GM21360 (cell line): Measurements from ENCODE around the gene LCAT.
A peak's percentile ranks its signal among the peaks of the same experiment; 100 is the strongest.
"Not testable (repeated sequence)": the region's sequence is repeated elsewhere in the genome, so short reads cannot be mapped to it uniquely, and the experiment has no call there.

Experiments used
- ATAC-seq: cut with Tn5 transposase; IDR thresholded peaks from one replicate; pipeline ENCODE4 v1.9.1; 2021; ENCODE audit warnings: mild to moderate bottlenecking, moderate library complexity; ENCODE audit not compliant: unreplicated experiment

The LCAT gene

DNA sequence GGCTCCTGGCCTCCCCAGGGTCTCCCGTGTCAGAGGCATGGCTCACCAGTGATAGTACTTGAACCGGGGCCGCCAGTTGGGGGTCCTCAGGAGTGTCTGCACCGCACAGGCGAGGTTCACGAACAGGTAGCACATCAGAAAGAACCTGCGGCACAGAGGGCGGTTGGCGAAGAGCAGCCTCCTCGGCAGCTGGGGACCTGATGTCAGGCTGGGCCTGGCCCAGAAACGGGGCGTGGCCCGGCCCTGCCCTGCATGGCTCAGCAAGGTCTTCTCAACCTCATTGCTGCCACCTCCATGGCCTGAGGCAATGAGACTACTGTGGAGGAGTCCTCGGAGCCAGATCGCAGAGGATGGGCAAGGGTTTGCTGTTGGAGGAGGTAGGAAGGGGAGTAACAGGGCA lies 4.1 kb upstream of the LCAT start:
- no peak for ATAC-seq

DNA sequence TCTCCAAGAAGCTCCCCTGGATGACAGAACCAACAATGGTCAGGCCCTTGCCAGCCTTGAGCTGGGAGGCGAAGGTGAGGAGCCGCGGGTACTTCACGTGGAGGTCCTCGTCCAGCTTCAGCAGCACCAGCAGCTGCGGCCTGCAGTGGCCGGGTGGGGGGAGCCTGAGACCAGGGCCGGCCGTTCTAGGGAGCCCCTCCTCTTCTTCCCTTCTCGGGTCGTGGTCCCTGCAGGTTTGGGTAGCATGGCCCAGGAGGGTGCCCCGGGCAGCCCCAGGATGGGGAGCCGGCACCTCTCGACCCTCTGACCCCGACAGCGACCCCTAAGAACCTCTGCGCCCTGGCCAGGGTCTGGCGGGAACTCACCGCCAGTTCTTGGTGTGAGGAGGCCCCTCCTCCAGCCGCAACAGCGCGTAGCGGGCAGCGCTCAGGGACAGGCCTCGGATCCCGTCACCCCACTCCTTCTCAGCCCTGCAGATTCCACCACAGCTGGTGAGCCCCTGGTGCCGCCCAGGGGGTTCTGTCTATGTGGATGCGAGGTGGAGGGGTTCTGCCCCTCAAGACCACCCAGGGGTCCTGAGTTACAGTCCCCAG lies 3.1 kb upstream of the LCAT start:
- ATAC-seq, result no peak

DNA sequence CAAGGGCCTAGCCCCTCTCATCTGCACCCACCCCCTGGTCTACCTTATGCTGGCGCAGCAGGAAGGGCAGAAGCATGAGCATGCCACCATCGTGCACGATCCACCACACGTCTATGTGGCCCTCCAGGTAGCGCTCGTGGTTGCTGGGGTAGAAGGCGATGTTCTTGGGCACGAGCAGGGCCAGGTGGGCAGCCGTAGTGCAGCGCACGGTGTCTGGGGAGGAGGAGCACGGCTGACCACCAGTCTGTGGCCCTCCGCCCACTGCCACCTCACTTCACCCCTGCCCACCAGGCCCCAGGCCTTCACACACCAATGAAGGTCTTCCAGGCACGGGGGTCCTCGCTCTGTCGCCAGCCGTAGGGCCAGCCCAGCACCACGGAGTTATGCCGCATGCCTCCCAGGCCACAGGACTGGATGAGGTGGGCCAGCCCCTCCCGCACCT lies 2.2 kb upstream of the LCAT start:
- no peak for ATAC-seq

DNA sequence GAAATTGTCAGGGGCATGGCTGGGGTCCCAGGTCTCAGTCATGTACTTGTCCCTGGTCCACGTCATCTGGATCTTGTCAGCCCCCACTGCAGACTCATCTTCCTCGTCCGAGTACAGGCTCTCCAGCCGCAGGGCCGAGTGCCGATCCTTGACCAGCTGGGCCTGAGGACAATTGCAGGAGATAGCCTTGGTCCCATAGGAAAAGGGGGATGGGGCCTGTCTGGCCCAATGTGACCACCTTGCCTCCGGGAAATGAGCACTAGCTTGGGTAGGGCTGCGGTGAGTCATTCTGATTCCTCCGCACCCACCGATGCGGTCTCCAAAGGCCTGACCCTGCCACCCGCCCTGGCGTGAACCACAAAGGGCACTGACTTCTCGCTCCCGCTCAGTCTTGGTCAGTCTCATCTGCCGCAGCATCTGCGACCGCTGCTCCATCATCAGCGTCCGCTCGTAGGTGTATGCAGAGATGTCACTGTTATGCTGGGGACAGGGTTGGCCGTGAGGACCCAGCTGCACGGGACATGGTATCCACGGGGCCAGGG lies 1.5 kb upstream of the LCAT start:
- ATAC-seq, result no peak

DNA sequence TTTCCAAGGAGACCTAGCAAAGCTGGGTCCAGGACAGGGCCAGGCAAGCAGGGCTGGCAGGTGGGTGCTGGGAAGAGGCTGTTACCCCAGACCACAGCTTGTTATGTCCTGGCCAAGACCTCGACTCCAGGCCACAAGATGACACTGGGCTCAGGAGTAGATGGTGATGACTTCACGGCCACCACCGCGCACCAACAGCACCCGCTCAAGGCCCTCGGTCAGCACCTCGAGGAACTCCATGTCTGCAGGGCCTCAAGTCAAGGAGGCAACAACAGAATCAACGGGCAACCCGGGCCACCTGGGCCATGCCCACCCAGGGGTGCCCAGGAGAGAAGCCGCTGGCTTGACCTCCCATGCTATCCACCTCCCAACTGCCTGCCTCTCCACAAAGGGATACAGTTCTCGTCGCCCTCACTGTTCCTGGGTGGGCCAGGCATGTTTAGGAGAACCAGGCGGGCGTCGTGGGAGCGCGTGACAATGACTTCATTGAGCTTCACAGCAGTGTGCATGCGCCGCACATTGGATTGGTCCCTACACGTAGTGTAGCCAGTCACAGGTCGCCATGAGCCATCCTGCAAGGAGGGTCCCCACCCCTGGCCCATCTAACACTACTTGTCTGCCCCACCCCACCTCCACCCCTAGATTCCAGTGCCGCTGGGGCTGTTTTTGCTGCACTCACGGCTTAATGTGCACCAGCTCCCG lies 921 bp upstream of the LCAT start:
- ATAC-seq, result no peak

DNA sequence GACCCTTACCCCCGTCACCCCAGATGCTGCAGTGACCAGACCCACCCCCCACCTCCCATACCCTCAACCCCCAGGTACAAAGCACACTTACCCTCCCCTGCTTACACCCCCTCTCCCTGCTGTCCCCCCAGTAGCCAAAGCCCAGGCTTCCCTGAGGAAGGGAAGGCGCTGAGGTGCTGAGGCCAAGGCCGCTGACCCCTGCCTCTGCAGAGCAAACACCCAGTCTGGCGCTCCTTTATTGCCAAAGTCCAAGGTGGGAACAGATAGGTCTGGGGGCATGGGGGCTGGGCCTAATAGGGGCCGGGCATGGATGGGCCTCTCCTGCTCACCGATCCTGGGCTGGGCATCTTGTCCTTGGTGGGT lies 683 bp downstream of the LCAT start:
- ATAC-seq, result no peak

DNA sequence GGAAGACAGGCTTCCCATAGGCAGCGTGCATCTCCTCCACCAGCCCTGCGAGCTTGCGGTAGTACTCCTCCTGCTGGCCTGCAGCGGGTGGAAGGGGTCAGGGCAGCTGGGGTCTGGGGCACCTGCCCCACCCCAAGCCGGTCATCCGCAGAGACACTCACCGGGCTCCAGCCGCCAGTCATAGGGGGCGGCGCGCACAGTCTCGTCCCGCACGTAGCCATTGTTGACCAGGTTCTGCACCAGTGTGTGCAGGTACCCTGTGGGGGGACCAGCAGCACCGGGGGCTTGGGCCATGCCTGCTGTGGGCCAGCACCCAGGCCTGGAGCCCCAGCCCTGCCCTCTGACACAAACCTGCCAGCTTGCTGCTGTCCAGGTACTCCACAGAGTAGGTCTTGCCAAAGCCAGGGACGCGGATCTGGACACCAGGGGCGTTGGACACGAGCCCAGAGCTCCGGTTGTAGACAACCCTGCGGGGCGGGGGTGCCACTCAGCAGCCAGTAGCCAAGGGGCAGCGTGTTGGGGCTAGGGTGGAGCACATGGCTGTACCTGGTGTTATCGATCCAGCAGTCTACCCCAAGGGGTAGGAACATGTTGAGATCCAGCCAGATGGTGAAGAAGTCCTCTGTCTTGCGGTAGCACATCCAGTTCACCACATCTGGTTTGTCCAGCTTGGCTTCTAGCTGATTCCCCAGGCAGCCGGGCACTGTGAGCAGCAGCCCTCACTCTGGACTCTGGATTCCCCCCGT lies 1.2 kb downstream of the LCAT start:
- no peak for ATAC-seq

DNA sequence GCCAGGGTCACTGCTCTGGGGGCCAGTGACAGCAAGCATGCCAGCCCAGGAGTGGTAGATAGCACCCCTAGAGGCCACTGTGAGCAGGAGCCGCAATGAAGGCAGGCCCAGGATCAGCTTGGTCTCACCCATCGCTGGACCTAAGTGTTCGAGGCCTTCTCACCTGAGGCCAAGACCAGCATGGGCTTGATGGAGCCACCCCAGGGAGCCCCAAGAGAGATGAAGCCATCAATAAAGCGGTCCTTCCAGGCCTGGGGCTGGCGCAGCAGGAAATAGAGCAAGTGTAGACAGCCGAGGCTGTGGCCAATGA lies 1.8 kb downstream of the LCAT start:
- ATAC-seq, result no peak

DNA sequence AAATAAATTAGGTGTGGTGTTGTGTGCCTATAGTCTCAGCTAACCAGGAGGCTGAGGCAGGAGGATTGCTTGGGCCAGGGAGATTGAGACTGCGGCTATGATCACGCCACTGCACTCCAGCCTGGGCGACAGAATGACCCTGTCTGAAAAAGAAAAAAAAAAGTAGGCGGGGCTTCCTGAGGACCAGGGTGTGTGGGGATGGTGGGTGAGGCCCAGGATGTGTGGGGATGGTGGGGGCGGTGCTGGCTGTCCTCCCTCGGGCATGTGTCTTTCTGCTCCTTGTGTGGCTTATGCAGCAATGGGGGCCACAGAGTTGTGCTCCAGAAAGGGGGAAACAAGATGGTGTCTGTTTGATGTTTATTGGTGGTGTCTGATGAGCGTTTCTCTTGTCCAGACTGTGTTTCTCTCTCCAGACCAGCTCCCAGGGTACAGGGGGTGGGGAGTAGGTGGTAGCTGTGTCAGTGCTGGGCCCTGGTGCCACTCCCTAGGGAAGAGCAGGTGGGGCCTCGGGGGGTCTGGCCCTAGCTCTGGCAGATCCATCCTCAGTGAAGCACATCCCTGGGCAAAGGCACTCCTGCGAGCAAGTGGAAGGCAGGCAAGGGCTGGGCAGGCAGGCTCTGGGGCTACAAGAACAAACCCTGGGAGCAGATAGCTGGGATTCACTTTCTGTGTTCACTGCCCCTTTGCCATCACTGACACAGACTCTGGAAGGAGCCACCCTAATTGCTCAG lies 2.3 kb downstream of the LCAT start:
- ATAC-seq, result no peak

DNA sequence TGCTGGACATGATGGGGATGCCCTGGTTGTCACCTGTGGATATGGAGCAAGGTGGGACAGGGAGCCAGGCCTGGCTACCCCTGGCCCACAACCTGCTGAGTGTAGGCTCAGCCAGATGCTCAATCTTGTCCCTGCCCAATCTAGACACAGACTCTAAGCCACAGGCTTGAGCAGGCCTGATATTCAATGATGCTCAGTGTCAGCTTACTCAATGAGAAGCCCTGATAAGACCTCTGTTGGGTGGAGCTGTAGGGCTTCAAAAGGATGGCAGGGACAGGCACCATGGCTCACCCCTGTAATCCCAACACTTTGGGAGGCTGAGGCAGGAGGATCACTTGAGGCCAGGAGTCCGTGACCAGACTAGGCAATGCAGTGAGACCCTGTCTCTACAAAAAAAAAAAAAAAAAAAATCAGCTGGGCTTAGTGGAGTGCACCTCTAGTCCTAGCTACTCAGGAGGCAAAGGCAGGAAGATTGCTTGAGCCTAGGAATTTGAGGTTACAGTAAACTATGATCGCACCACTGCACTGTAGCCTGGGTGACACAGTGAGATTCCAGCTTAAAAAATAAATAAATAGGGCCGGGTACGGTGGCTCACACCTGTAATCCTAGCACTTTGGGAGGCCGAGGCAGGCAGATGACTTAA lies 3.4 kb downstream of the LCAT start:
- ATAC-seq, result no peak

DNA sequence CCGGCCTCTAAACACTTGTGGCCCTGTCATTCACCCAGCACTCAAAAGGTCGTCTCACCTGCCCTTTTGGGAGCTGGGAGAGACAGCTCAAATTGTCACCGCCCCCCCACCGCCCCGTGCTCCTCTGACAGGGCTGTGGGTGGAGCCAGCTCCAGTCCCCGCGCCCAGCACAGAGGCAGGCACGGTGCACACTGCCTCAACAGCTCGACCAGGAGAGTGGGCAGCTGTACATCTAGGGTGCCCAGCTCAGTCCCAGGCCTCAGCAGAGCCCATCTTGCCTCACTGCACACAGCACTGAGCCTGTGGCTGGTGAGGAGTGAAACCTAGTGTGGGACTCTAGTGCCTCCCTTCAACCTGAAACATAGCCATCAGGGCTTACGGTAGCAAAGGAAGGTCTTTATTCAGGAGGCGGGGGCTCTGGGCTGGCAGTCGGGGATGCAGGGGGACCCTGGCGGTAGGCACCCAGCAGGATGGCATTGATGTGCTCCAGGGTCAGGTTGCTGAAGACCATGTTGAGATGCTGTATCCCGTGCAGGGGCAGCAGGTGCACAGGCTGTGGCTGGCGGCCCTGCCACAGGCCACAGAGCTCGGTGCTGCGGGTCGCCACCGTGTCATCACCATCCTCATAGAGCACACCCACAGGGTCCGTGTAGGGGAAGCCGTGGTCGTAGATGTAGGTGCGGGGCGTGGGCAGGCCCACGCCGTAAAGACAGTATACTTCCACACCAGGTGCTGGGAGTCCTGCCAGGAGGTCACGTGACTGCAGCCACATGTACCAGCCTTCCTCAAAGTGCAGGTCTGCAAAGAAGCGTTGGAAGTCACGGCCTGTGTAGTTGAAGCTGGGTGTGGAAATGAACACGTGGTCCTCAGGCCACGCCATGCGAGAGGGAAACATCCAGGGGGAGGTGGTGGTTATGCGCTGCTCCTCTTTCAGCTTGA lies 4.1 kb downstream of the LCAT start:
- ATAC-seq, result no peak

DNA sequence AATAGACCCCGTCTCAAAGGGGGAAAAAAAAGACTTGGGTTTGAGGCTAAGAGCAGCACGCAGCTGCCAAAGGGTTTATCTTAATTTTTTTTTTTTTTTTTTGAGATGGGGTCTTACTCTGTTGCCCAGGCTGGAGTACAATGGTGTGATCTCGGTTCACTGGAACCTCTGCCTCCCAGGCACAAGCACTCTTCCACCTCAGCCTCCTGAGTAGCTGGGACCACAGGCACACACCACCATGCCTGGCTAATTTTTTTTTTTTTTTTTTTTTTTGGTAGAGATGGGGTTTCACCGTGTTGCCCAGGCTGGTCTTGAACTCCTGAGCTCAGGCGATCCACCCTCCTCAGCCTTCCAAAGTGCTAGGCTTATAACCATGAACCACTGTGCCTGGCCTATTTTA lies 6.2 kb downstream of the LCAT start:
- ATAC-seq, result not testable (repeated sequence)

DNA sequence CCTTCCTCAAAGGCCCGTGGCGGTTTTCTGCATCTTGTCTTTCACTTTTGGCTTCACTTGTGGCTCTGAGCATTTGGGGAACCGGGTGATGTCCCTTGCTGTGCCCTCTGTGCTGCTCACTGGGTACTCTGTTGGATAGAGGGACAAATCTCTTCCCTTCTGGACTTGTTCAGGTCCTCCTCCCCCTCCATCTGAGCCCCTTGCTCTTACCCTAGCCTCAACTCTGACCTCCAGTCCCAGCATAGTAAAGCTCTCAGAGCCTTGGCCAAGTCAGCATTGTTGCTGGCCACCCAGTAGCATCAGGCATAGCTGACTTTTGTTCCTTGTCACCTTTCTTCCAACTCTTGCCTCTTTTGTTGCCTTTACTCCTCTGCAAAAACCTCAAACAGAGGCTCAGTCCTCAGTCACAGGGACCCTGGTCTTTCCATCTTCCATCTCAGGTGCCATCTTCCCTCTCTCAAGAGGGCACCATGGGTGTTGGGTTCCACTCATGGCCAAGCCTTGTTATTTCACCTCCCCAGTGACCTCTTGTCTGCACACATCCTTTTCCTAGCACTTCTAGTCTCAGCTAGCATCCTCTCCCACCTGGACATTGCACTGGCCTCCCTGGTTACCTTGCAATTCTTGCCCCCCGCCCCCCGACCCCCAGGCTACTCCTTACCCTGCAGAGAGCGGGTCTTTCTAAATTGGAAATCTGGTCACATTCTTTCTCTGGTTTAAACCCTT lies 6.9 kb downstream of the LCAT start:
- ATAC-seq, result peak; percentile 46

DNA sequence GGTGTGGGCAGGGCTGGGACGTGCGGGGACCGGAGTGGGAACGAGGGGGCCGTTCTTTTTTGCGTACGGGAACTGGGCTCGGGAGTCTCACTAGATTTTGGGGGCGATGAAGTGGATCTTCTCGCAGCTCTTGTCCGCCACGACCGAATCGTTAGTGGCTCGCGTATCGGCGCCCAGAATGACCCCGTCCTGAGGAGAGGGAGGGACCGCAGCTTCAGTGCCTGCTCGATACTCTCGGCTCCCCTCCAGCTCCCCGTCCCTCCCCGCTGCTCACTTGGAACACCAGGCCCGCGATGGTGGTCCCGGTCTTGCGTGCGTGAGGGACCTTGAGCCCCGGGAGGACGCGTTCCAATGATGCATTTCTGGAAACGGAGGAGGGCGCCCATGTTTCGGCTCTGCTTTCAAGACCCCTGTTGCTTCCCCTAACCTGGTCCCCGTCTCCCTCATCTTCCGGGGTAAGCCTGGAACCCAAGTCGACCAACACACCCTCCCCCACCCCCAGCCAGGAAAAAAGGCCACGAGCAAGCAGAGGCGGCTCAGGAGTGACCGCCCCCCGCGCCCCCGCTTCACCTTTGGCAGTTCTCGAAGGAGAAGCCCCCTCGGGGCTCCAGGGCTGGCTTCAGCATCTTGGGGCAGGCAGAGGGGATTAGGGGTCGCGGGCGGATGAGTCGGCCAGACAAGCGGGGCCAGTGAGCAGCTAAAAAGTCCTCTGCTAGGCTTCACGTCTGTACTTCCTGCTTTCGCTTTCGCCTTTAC lies 7.6 kb downstream of the LCAT start, which contains the start of gene PSMB10:
Gene PSMB10, minus strand, starts transcription at position 727 of the 756 bp plus-strand sequence. Its CDS starts 101 bp downstream, at position 626.
- peak; percentile 2 for ATAC-seq

DNA sequence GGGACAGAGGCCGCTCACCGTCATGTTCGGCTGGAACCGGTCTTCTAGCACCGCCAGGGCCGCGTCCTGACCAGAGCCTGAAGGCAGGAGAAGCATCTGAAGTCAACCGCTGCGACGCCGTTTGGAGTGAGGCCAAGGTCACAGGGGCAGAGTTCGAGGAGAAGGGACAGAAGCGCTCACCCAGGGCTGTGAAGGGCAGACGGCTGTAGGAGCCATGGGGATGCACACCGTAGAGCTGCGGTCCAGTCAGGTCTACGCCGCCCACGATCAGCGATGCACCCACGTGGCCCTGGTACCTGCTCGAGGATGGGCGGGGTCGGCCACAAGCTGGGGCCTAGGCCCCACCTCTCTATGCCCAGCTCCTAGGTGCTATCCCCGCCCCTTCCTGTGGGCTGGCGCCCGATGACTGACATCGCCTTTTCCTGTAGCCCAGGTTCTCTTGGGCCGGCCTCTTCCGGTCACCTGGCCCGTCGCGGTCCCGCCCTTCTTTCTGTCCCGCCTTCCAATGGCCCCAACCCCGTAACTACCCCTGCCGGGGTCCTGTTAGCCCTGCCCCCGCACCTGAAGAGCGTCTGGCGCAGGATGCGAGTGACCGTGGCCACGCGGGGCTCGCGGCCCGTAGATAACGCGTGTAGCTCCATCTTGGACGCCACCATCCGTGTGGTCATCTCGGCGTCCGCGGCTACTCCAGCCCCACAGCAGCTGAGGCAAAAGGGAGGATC lies 8.4 kb downstream of the LCAT start:
- ATAC-seq, result peak; percentile 83

DNA sequence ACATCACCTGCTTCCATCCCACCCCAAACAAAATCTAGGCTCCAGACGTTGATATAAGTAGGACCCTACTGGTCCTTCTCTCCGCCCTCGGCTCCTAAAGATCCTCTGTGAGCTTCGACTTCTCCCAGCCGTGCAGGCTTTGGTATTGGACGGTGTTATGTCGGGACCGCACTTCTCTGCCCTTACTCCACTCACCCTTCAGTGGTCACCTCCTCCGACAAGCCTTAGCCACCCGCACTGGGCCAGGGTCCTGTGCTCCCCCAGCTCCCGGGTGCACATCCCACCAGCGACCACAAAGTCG lies 8.9 kb downstream of the LCAT start:
- ATAC-seq, result no peak

DNA sequence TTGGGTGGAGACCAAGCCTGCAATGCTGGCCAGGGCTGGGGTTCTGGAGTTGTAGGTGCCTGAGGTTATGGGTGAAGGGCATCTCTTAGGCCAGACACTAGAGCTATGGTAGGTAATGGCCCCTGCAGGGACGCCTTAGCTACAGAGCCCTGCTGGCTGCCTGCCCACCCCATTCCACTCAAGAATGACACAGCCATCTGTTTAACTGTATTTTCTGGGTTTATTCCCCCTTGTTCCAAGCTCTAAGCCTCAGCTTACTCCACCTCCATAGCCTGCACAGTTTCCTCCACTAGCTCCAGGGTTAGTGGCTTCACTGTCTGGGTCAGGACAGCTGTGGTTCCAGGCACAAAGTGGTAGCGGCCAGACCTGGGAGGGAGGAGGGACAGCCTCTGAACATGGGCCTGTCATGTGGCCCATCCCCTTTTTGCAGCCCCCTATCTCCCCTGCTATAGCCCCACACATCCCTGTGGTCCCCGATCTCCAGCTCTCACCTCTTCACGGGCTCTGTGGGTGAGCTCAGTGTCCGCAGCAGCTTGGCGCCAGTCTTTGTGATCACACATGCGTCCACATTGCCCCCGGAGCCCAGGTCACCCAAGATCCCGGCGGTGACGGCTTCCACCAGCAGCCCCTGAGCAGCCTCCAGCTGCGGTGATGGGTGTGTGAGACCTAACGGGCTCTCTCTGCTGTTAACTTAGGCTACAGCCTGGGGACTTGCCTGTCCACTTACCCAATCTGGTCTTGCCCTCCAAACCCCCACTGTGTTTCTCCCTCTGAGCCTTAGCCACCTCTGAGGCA lies 9.4 kb downstream of the LCAT start:
- no peak for ATAC-seq
